AG08396 (cell line): ENCODE measurements around the gene NFIB.

ENCODE experiments used
- DNase-seq: peaks from one replicate; pipeline ENCODE4 v3.0.0; 2012; ENCODE audit warnings: low spot score, mixed read lengths

NFIB gene

GRCh38 chr9:14188011-14188410, 125.9 kb downstream of the NFIB start:
- no peak for DNase-seq

GRCh38 chr9:14186096-14186495, 127.8 kb downstream of the NFIB start:
- DNase-seq: no peak

GRCh38 chr9:14185016-14185415, 128.9 kb downstream of the NFIB start:
- DNase-seq: no peak

GRCh38 chr9:14183001-14183400, 130.9 kb downstream of the NFIB start:
- no peak for DNase-seq

GRCh38 chr9:14180960-14181537, 132.9 kb downstream of the NFIB start:
- DNase-seq: no peak

GRCh38 chr9:14180093-14180959, 133.6 kb downstream of the NFIB start:
- DNase-seq: no peak

GRCh38 chr9:14179449-14179848, 134.5 kb downstream of the NFIB start:
- DNase-seq: no peak

GRCh38 chr9:14175778-14176177, 138.2 kb downstream of the NFIB start:
- DNase-seq: no peak

GRCh38 chr9:14173713-14174112, 140.2 kb downstream of the NFIB start:
- no peak for DNase-seq

- DNase-seq: no peak
These were observed 142.9 kb downstream of the NFIB start for GRCh38 chr9:14170973-14171596.

- no peak for DNase-seq
These were observed 143.5 kb downstream of the NFIB start for GRCh38 chr9:14170392-14170931.

- no peak for DNase-seq
These were observed 145.6 kb downstream of the NFIB start for GRCh38 chr9:14168381-14168780.

- DNase-seq: no peak
These were observed 148.4 kb downstream of the NFIB start for GRCh38 chr9:14165376-14166035.

- DNase-seq: no peak
These were observed 149.0 kb downstream of the NFIB start for GRCh38 chr9:14164908-14165307.

GRCh38 chr9:14159440-14160216, 154.3 kb downstream of the NFIB start:
- DNase-seq: no peak

- DNase-seq: peak; percentile 9
These were observed 155.0 kb downstream of the NFIB start for GRCh38 chr9:14158916-14159315.

- no peak for DNase-seq
These were observed 155.7 kb downstream of the NFIB start for GRCh38 chr9:14158136-14158813.

- no peak for DNase-seq
These were observed 156.8 kb downstream of the NFIB start for GRCh38 chr9:14157191-14157590.

- no peak for DNase-seq
These were observed 157.9 kb downstream of the NFIB start for GRCh38 chr9:14156046-14156445.

GRCh38 chr9:14155237-14155636, 158.7 kb downstream of the NFIB start:
- no peak for DNase-seq

GRCh38 chr9:14153310-14153720, 160.6 kb downstream of the NFIB start:
- no peak for DNase-seq
